Skin epidermis (tissue), 12 donors: ENCODE results near the gene PRDM13.

ENCODE experiments used
- H3K27ac ChIP-seq, 21 experiments: fragments of 200-600 bp; sonication (generic) in 11 of 21; one replicate each; pipeline ENCODE4 v1.5.0; 2020; ENCODE audit warnings: mild to moderate bottlenecking in 3 of 21, inconsistent platforms in 2 of 21, moderate library complexity in 2 of 21
- H3K4me3 ChIP-seq, 7 experiments: fragments of 200-600 bp; sonication (generic) in 2 of 7; one replicate each; pipeline ENCODE4 v1.5.0; 2020; ENCODE audit warnings: inconsistent platforms in 2 of 7, mild to moderate bottlenecking in 2 of 7, moderate library complexity in 1 of 7

Gene PRDM13

DNA sequence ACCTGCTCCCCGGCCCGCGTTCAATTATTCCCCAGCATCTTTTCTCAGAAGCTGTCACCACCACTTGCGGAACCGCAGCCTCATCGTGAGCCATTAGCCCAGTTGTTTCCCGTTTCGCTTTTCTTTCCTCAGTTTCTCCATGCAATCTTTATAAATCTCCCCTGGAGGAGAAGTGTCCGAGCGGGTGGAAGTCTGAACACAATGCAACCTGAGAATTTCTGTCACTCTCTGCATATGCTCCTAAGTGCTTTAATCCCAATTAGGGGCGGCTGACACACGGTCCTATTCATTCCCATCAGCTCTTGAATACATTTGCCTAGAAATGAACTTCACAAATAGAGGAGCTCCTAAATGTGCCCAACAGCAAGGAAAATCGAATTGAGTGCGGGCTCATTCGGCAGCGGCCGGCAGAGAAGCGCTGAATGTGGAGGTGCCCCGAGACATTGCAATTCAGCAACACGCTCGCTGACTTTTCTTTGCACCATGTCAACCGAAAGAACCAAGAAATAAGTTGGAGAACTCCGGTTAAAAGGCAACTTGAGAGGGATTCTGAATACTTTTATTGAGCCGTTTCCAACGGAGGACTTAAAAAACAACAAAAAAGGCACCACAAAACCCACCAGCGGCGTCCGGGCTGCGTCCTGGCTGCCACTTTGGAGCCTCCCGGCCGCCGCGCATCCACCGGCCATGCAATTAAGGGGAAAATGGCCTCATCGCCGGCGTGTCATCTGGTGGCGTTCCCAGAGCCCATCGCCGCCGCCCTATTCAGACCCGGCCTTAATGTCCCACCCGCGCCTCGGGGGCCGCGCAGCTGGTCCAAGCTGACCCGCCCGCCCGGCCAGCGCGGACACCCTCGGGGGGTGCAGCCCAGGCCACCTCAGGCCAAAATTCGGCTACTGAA is 3.9 kb upstream of the PRDM13 start:
- Histone ChIP-seq H3K27ac (no peak overlapping the region), H3K4me3 (peak overlapping the region in 6 of 7 experiments; percentile 12 to 32 (median 17))

DNA sequence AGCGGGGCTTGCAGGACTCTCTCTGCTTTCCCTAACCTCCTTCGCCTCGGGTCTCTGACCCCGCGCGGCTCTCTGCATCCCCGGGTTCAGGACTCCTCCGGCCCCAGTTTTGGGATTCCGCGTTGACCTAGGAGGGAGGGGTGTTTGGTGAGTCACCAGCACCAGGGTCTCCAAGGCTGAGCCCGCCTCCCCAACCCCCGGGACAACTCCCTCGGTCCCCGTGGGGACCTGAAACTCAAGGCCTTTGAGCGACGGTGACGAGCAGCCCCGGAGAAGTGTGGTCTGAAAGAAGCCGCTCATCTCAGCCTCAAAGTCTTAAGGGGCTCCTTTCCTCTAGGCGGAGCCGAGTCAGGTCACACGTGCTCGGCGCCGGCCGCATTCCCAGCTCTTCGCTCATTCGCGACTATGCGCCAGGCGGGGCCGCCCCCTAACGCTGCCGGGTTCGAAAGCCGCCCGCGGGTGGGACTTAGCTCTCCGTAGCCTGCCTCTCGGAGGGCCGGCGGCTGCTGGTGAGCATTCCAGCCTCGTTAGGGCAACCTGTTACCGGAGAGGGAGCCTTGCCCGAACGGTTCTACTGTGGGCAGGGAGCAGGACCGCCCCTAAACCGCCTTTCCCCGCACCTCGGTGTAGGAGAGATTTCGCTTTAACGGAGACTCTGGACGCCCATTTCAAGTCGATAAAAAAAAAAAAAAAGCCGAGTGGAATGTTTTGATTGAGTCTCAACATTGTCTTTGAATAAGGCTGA is 3.0 kb upstream of the PRDM13 start:
- H3K27ac ChIP-seq = no peak overlapping the region
- peak overlapping the region; percentile 12 to 32 (median 18) for H3K4me3 ChIP-seq

DNA sequence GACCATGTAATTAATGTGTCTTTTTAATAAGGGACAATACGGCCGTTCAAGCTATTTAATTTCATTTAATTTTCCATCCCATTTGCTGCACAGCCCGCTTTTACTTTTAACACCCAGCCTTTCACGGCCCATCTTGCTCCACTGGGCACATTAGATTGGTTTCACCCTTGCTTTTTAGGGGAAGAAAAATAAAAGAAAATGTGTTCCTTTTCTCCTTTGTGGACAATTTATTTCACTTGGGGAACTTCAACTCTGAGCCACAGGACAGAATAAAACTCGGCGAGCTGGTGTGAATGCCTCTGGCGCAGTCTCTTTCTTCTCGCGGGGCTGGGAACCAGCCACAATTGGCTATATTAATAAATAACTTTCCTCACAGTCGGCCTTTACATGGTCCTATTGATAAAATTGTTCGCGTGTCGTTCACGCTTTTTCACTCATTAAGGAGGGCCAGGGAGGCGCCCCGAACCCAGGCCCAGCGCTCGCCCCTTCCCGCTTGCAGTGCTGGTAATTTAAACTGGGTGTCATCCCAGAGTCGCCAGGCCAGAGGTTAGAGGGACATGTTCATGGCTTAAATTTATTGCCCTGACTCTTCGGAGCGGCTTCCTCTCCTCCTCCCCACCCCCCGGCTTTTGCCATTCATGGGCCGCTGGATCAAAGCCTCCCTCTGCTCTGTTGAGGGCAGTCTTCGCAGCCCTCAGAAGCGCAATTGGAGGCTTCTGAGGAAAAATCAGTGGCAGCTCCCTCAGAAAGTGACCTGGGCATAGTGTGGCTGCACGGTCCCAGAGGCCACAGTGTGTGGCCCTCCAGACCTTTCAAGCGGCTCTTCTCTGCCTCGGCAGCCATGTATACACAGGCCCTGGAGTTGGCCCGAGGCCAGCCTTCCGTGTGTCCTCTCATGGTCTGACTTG is 2.2 kb upstream of the PRDM13 start:
- peak overlapping the region in 2 of 7 experiments; percentile 13 to 20 for H3K4me3 ChIP-seq
- H3K27ac ChIP-seq = no peak overlapping the region

DNA sequence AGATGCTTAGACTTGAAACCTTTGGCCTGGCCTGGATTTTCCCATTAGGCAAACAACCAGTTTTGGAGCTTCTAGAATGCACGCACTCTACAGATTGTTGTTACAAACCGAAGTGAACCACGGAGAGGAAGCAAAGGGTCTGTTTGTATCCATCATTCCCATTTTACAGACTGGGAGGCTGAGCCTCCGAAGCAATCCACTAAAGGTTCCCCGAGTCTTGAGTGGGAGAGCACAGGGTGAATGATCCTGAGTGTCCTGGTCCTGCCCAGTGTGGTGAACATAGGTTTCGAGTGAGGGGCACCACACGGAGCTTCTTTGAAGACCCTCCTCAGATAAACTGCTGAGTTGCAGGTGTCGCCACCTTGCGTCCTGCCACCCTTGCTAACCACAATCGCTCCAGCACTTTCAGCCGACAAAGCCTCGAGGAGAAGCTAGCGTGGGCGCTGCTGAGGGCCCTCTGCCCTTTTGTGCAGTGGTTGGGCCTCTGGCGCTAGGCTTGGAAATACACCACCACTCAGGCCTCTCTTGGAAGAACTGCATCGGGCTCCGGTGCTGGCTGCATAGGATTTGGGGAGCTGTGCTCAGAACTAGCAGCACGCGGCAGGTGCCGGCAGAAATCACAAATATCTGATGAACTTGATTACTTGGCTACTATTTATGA is 1.4 kb upstream of the PRDM13 start:
- Histone ChIP-seq H3K4me3 (no peak overlapping the region), H3K27ac (no peak overlapping the region)

DNA sequence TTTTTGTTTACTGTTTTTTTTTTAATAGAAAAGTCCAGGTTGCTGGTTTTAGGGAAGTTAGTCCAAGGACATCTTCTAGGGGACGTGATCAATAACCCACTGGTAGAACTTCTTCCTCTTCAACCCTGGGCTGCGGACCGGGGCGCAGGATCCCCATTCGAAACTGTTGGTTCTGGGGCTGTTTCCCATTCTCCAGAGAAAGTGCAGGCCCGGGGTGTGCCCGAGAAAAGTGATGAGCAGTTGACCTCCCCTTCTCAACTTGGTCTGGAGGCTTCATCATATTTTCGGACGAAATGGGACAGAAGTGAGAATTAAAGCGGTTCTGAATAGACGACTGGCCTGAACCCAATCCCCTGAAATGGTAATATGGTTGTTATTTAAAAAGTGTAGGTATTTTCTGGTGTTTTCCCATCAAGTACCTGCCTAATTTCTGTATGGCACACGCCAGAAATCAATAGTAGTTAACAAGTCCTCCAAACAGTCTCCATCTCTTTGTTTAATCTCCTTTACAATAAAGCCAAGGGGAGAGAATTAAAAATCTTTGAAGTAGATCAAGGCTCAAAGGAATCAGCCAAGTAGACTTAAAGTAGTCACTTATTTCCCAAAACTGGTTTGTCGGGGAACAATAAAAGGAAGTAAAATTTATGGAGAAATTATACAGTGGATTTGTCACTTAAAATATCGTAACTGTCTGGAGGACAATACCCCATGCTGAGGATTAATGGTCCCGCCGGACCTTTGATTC is 550 bp upstream of the PRDM13 start:
- no peak overlapping the region for H3K27ac ChIP-seq
- no peak overlapping the region for H3K4me3 ChIP-seq

DNA sequence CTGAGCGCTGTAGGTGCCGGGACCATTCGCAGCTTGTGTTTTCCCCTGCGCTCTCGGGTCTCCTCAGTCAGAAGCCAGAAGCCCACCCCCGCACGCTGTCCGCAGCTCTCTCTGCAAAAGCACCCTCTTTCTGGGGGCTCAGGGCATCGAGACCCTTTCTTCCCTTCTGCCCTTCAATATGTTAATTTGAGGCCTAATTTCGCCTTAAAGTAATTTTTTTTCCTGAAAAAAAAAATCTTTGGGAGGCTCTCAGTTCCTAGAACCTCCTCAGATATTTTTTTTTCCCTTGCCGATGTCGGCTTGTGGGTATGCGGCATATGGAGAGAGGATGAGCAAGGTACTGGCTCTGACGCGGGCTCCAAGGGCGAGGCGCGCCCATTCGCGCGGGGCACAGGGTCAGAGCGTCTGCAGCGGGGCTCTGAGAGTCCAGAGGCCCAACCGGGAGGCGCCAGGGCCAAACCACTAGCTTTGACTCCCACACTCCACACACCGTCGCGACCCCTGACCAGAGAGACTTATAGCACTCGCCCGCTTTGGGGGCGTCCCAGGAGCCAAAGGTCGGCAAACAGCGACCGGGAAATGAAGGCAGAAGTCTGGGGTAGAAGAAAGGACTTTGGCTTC is 893 bp downstream of the PRDM13 start:
- H3K27ac ChIP-seq = no peak overlapping the region
- H3K4me3 ChIP-seq = no peak overlapping the region

DNA sequence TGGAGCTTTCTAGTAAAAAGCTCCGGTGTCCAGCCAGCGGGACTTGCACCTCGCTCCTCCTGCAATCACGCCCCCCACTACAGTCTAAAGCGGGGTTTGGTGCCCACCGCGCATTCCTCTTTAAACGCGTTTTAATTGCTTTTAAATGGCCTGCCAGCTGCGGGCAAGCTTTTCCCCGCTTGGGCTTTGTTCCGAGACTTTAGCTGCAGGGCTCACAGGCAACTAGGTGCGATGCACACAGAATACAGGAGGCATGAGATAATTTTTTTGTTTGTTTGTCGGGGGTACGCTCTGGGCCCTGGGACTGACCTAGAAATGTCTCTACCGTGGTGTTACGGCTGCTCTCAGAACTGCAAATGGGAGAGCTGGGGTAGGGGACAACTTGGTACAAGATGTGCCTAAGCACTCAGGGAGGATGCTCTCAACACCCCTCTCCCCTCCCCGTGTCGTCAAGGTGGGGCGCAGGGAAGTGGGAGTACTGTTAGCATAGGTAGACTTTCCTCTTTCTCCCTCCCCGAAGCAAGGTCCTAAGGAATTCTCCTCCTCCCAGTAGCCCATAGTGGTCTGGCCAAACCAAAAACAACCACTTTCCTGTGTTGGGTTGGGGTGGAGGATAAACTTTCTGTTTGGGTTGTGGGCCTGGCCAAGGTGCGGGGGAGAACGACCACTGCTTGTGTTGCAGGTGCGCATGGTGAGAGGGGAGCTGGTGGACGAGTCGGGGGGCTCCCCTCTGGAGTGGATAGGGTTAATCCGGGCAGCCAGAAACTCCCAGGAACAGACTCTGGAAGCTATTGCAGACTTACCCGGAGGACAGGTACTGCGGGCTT is 1.6 kb downstream of the PRDM13 start:
- no peak overlapping the region for H3K4me3 ChIP-seq
- H3K27ac ChIP-seq = no peak overlapping the region

DNA sequence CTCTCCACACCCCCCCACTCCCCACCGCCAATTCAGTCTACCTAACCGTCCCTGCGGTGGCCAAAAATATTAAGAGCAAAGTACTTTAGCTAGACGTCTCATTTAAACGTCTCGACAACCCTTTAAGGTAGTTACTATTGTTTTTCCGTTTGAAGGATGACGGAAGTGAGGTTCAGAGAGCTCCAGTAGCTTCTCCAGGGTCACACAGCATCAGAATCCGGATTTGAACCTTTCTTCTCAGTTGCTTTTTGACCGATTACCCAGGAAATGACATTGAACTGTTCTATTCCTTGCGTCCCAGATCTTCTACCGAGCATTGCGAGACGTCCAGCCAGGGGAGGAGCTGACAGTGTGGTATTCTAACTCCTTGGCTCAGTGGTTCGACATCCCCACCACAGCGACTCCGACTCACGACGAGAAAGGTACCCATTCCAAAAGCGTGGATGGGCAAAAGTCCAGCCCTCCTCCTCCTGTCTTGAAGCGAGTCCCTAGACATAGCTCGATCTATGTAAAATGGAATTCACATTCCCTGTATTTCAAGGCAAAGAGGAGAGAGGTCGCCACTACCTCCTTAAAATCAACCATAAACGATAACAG is 2.4 kb downstream of the PRDM13 start:
- no peak overlapping the region for H3K27ac ChIP-seq
- no peak overlapping the region for H3K4me3 ChIP-seq

DNA sequence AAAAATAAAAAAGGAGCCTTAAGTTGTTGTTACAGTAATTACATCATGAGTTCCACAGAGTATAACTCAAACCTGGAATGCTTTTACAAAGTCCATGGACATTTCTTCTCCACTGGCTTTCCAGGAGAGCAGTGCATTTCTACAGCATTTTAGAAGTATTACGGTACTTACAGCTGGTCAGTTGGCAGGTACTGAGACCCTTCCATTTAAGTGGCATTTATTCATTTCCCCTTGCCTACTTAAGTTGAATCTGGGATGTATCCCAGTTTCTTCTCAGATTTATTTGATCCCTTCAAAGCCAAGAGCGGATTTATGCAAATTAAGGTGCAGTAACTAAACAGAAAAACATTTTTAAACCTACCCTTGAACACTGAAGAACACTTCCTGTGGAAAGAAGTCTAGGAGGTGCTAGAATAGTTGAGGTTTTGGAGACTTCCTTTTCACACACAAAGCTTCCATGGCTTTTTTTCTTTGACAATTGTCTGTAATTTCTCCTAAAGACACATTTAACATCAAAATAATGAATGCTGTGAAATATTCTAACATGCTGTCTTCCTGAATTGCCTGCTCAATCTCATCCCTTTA is 3.4 kb downstream of the PRDM13 start:
- Histone ChIP-seq H3K4me3 (no peak overlapping the region), H3K27ac (no peak overlapping the region)

DNA sequence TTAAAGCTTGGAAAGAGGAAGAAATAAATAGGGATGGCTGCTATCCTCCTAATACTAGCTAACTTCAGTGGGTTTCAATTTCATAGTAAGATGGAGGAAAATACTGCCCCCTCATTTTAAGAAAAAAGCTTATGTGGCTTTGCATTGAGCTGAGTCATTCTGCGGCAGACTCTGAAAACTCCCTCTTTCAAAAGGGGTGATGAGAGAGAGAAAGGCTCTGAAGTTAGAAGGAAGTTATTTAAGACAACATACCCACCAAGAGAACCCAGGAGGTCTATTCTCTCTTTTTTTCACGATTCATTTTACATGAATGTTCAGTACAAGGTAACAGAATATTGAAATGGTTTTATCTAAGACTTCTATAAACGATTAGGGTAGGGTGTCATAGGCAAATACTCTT is 4.5 kb downstream of the PRDM13 start:
- Histone ChIP-seq H3K27ac (no peak overlapping the region), H3K4me3 (no peak overlapping the region)

DNA sequence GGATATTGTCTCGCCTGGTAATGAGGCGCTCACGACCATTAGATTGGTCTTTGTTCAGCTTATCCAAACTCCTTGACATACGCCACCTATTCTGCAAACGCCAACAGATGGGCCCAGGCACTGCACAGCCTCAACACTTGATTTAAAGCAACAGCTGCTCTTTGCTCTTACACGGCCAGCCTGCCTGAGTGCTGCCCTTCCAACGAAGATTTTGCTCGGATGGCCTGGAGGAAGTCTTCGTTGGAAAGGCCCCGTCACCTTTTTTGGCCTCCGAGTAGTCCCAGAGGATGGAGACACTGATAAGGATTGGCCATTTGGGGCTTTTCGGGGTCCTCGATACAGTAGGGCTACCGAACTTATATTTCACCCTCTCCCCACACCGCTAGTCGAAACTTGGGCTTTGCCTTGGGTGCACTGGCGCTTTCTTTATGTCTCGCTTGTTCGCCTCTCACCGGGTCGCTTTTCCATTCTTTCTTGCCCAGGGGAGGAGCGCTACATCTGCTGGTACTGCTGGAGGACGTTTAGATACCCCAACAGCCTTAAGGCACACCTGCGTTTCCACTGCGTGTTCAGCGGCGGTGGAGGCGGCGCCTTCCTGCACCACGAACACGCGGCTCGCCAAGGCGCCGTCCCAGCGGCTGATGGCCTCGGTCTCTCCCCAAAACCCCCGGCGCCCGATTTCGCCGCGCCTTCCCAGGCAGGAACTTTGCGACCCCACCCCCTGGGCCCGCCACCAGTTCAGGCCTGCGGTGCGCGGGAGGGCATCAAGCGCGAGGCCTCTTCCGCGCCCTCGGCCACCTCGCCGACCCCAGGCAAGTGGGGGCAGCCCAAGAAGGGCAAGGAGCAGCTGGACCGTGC is 6.1 kb downstream of the PRDM13 start:
- peak overlapping the region; percentile 26 to 52 (median 36) for H3K4me3 ChIP-seq
- no peak overlapping the region for H3K27ac ChIP-seq

DNA sequence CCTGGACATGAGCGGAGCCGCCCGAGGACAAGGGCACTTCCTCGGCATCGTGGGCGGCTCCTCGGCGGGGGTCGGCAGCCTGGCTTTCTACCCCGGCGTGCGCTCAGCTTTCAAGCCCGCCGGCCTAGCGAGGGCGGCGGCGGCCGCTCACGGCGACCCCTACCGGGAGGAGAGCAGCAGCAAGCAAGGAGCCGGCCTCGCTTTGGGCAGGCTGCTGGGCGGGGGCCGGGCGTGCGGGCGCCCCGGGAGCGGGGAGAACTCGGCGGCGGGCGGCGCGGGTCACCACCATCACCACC is 6.7 kb downstream of the PRDM13 start:
- no peak overlapping the region for H3K27ac ChIP-seq

DNA sequence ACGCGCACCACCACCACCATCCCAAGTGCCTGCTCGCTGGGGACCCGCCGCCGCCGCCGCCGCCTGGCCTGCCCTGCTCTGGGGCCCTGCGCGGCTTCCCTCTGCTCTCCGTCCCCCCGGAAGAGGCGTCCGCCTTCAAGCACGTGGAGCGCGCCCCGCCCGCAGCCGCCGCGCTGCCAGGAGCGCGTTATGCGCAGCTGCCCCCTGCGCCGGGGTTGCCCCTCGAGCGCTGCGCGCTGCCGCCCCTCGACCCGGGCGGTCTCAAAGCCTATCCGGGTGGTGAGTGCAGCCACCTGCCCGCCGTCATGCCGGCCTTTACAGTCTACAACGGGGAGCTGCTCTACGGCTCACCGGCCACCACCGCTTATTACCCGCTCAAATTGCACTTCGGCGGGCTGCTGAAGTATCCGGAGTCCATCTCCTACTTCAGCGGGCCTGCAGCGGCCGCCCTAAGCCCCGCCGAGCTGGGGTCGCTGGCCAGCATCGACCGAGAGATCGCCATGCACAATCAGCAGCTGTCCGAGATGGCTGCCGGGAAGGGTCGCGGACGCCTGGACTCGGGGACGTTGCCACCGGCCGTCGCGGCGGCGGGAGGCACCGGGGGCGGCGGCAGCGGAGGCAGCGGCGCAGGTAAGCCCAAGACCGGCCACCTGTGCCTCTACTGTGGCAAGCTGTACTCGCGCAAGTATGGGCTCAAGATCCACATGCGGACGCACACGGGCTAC is 7.2 kb downstream of the PRDM13 start:
- H3K4me3 ChIP-seq = peak overlapping the region; percentile 26 to 52 (median 36)
- H3K27ac ChIP-seq = no peak overlapping the region

More for the DNA sequence above, 6.7 kb downstream of the PRDM13 start:
- peak overlapping the region; percentile 26 to 52 (median 36) for H3K4me3 ChIP-seq

DNA sequence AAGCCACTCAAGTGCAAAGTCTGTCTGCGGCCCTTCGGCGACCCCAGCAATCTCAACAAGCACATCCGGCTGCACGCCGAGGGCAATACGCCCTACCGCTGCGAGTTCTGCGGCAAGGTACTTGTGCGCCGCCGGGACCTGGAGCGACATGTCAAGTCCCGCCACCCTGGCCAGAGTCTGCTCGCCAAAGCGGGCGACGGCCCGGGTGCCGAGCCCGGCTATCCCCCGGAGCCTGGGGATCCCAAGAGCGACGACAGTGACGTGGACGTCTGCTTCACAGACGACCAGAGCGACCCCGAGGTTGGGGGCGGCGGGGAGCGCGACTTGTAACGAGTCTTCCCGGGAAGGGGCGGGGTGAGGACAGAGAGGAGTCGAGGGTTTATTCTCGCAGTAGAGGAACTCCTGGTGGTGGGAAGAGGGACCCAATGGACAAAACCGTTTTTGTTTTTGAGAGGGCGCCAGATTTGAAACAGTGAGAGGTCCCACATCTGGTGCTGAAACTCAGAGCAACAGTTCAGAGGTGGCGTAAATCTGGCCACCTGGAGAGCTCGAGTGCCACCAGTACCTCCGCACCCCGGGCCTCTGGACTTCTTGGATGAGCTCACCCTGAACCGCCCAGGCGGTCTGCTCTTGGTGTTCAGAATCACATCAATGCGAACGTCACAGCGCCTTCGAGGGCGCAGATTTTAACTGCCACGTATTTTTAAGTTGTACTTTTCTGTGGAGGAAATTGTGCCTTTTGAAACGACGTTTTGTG is 8.0 kb downstream of the PRDM13 start:
- no peak overlapping the region for H3K27ac ChIP-seq
- peak overlapping the region; percentile 26 to 52 (median 36) for H3K4me3 ChIP-seq

DNA sequence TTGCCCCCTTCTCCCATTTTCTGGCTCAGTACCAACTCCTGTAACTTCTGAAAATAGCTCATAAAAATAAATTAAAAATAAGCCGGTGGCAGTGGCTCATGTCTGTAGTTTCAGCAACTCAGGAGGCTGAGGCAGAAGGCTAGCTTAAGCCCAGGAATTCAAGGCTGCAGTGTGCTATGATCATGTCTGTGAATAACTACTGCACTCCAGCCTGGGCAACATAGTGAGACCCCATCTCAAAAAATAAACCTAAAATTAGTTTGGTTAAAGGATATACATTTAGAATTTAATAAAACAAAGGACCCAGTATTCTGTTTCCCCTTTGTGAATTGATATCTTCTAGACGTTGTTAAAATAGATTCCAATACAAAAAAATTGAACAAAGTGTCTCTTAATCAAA is 10.5 kb downstream of the PRDM13 start:
- no peak overlapping the region for H3K4me3 ChIP-seq
- no peak overlapping the region for H3K27ac ChIP-seq
